ENCODE results near the gene ELK3. TPM values are rescaled to one million over a fixed set of nuclear protein-coding genes. Genes with fewer than 3 reads are reported as not detected.
A peak's percentile ranks its signal among the peaks of the same experiment; 100 is the strongest.

The ELK3 gene
- total RNA-seq (14.6 TPM), polyA plus RNA-seq (17.8 TPM)
- long read RNA-seq, donor 1, full-length matches to known transcripts = 3 of 3 reads
- long read RNA-seq, donor 1, partial matches to known transcripts = 0 of 3 reads
- long read RNA-seq, donor 1, other reads (novel, unspliced or antisense) = 0 of 3 reads
- long read RNA-seq, donor 2 = 0 reads
- long read RNA-seq, donor 3, full-length matches to known transcripts = 5 of 32 reads
- long read RNA-seq, donor 3, partial matches to known transcripts = 27 of 32 reads
- long read RNA-seq, donor 3, other reads (novel, unspliced or antisense) = 0 of 32 reads
- long read RNA-seq, donor 4, full-length matches to known transcripts = 3 of 11 reads
- long read RNA-seq, donor 4, partial matches to known transcripts = 8 of 11 reads
- long read RNA-seq, donor 4, other reads (novel, unspliced or antisense) = 0 of 11 reads
- long read RNA-seq, donor 5, full-length matches to known transcripts = 10 of 45 reads
- long read RNA-seq, donor 5, partial matches to known transcripts = 35 of 45 reads
- long read RNA-seq, donor 5, other reads (novel, unspliced or antisense) = 0 of 45 reads
- long read RNA-seq, donor 6, full-length matches to known transcripts = 8 of 18 reads
- long read RNA-seq, donor 6, partial matches to known transcripts = 10 of 18 reads
- long read RNA-seq, donor 6, other reads (novel, unspliced or antisense) = 0 of 18 reads
- long read RNA-seq, donor 7, full-length matches to known transcripts = 2 of 23 reads
- long read RNA-seq, donor 7, partial matches to known transcripts = 21 of 23 reads
- long read RNA-seq, donor 7, other reads (novel, unspliced or antisense) = 0 of 23 reads
- long read RNA-seq, donor 8, full-length matches to known transcripts = 2 of 12 reads
- long read RNA-seq, donor 8, partial matches to known transcripts = 10 of 12 reads
- long read RNA-seq, donor 8, other reads (novel, unspliced or antisense) = 0 of 12 reads
- long read RNA-seq, donor 9, full-length matches to known transcripts = 3 of 11 reads
- long read RNA-seq, donor 9, partial matches to known transcripts = 8 of 11 reads
- long read RNA-seq, donor 9, other reads (novel, unspliced or antisense) = 0 of 11 reads
- long read RNA-seq, donor 10, full-length matches to known transcripts = 3 of 15 reads
- long read RNA-seq, donor 10, partial matches to known transcripts = 12 of 15 reads
- long read RNA-seq, donor 10, other reads (novel, unspliced or antisense) = 0 of 15 reads

- Histone ChIP-seq H3K9me3 (ENCODE audit: control insufficient read depth in 2 of 2, insufficient read depth in 1 of 2, low read length in 1 of 2) (no peaks in the 10 kb centered on the region), H3K27ac (ENCODE audit: low read depth in 1 of 2, low read length in 1 of 2) (peak within 1 kb of the TSS; percentile 82 to 96), H3K27me3 (ENCODE audit: control insufficient read depth in 2 of 2, insufficient read depth in 1 of 2, low read length in 1 of 2) (peaks cover 0 to 9% of the 10 kb centered on the region in 2 donors), H3K36me3 (ENCODE audit: control insufficient read depth in 2 of 2, insufficient read depth in 2 of 2, low read length in 1 of 2) (no peaks in the 10 kb centered on the region), H3K4me3 (ENCODE audit: low read length in 2 of 2) (peak within 1 kb of the TSS; percentile 71 to 90), H3K4me1 (ENCODE audit: control insufficient read depth in 2 of 2, insufficient read depth in 2 of 2, low read length in 2 of 2) (peaks cover 6 to 18% of the 10 kb centered on the region in 2 donors)
- peak in 3 of 9 donors; percentile 63 to 80 (median 67) for DNase-seq (ENCODE audit: low read depth in 6 of 9, low spot score in 9 of 9)
- WGBS = 6% methylated on average over 75 of the region's 75 CpGs
Measured at GRCh38 chr12:96193725-96194575, at the start of gene ELK3. TSS of gene ELK3 (plus strand) at chr12:96194375.

- WGBS = 96% methylated on average over 2 of the region's 2 CpGs
- Histone ChIP-seq H3K4me1 (ENCODE audit: control insufficient read depth in 2 of 2, insufficient read depth in 2 of 2, low read length in 2 of 2) (peaks cover 9 to 15% of the 10 kb centered on the region in 2 donors), H3K36me3 (ENCODE audit: control insufficient read depth in 2 of 2, insufficient read depth in 2 of 2, low read length in 1 of 2) (no peaks in the 10 kb centered on the region), H3K9me3 (ENCODE audit: control insufficient read depth in 2 of 2, insufficient read depth in 1 of 2, low read length in 1 of 2) (no peaks in the 10 kb centered on the region), H3K27me3 (ENCODE audit: control insufficient read depth in 2 of 2, insufficient read depth in 1 of 2, low read length in 1 of 2) (no peaks in the 10 kb centered on the region), H3K4me3 (ENCODE audit: low read length in 2 of 2) (no peak overlapping the region), H3K27ac (ENCODE audit: low read depth in 1 of 2, low read length in 1 of 2) (no peak overlapping the region)
- no peak for DNase-seq (ENCODE audit: low read depth in 6 of 9, low spot score in 9 of 9)
Measured at GRCh38 chr12:96146747-96147146, 47.4 kb upstream of the ELK3 start.

GRCh38 chr12:96150442-96150841 is 43.7 kb upstream of the ELK3 start:
- DNase-seq (ENCODE audit: low read depth in 6 of 9, low spot score in 9 of 9) = no peak
- H3K27ac ChIP-seq (ENCODE audit: low read depth in 1 of 2, low read length in 1 of 2) = no peak overlapping the region
- peaks cover 0 to 3% of the 10 kb centered on the region in 2 donors for H3K9me3 ChIP-seq (ENCODE audit: control insufficient read depth in 2 of 2, insufficient read depth in 1 of 2, low read length in 1 of 2)
- H3K36me3 ChIP-seq (ENCODE audit: control insufficient read depth in 2 of 2, insufficient read depth in 2 of 2, low read length in 1 of 2) = no peaks in the 10 kb centered on the region
- H3K27me3 ChIP-seq (ENCODE audit: control insufficient read depth in 2 of 2, insufficient read depth in 1 of 2, low read length in 1 of 2) = no peaks in the 10 kb centered on the region
- WGBS = 92% methylated on average over 5 of the region's 5 CpGs
- H3K4me3 ChIP-seq (ENCODE audit: low read length in 2 of 2) = no peak overlapping the region
- H3K4me1 ChIP-seq (ENCODE audit: control insufficient read depth in 2 of 2, insufficient read depth in 2 of 2, low read length in 2 of 2) = no peaks in the 10 kb centered on the region

- H3K27ac ChIP-seq (ENCODE audit: low read depth in 1 of 2, low read length in 1 of 2) = no peak overlapping the region
- H3K9me3 ChIP-seq (ENCODE audit: control insufficient read depth in 2 of 2, insufficient read depth in 1 of 2, low read length in 1 of 2) = peaks cover 0 to 3% of the 10 kb centered on the region in 2 donors
- no peaks in the 10 kb centered on the region for H3K27me3 ChIP-seq (ENCODE audit: control insufficient read depth in 2 of 2, insufficient read depth in 1 of 2, low read length in 1 of 2)
- no peaks in the 10 kb centered on the region for H3K4me1 ChIP-seq (ENCODE audit: control insufficient read depth in 2 of 2, insufficient read depth in 2 of 2, low read length in 2 of 2)
- no peak for DNase-seq (ENCODE audit: low read depth in 6 of 9, low spot score in 9 of 9)
- no peaks in the 10 kb centered on the region for H3K36me3 ChIP-seq (ENCODE audit: control insufficient read depth in 2 of 2, insufficient read depth in 2 of 2, low read length in 1 of 2)
- H3K4me3 ChIP-seq (ENCODE audit: low read length in 2 of 2) = no peak overlapping the region
- whole genome bisulfite sequencing = 98% methylated on average over 11 of the region's 11 CpGs
Measured at GRCh38 chr12:96152164-96152563, 42.0 kb upstream of the ELK3 start.

- no peak for DNase-seq (ENCODE audit: low read depth in 6 of 9, low spot score in 9 of 9)
- H3K9me3 ChIP-seq (ENCODE audit: control insufficient read depth in 2 of 2, insufficient read depth in 1 of 2, low read length in 1 of 2) = peaks cover 0 to 3% of the 10 kb centered on the region in 2 donors
- no peaks in the 10 kb centered on the region for H3K27me3 ChIP-seq (ENCODE audit: control insufficient read depth in 2 of 2, insufficient read depth in 1 of 2, low read length in 1 of 2)
- H3K4me3 ChIP-seq (ENCODE audit: low read length in 2 of 2) = no peak overlapping the region
- H3K36me3 ChIP-seq (ENCODE audit: control insufficient read depth in 2 of 2, insufficient read depth in 2 of 2, low read length in 1 of 2) = no peaks in the 10 kb centered on the region
- WGBS = 97% methylated on average over 19 of the region's 19 CpGs
- no peaks in the 10 kb centered on the region for H3K4me1 ChIP-seq (ENCODE audit: control insufficient read depth in 2 of 2, insufficient read depth in 2 of 2, low read length in 2 of 2)
- no peak overlapping the region for H3K27ac ChIP-seq (ENCODE audit: low read depth in 1 of 2, low read length in 1 of 2)
Measured at GRCh38 chr12:96153131-96153725, 40.9 kb upstream of the ELK3 start.

- no peak overlapping the region for H3K27ac ChIP-seq (ENCODE audit: low read depth in 1 of 2, low read length in 1 of 2)
- H3K4me3 ChIP-seq (ENCODE audit: low read length in 2 of 2) = no peak overlapping the region
- peaks cover 0 to 3% of the 10 kb centered on the region in 2 donors for H3K9me3 ChIP-seq (ENCODE audit: control insufficient read depth in 2 of 2, insufficient read depth in 1 of 2, low read length in 1 of 2)
- H3K4me1 ChIP-seq (ENCODE audit: control insufficient read depth in 2 of 2, insufficient read depth in 2 of 2, low read length in 2 of 2) = no peaks in the 10 kb centered on the region
- H3K36me3 ChIP-seq (ENCODE audit: control insufficient read depth in 2 of 2, insufficient read depth in 2 of 2, low read length in 1 of 2) = no peaks in the 10 kb centered on the region
- H3K27me3 ChIP-seq (ENCODE audit: control insufficient read depth in 2 of 2, insufficient read depth in 1 of 2, low read length in 1 of 2) = no peaks in the 10 kb centered on the region
- no peak for DNase-seq (ENCODE audit: low read depth in 6 of 9, low spot score in 9 of 9)
- WGBS = 97% methylated on average over 3 of the region's 3 CpGs
Measured at GRCh38 chr12:96155181-96155580, 39.0 kb upstream of the ELK3 start.

GRCh38 chr12:96155781-96156180 is 38.4 kb upstream of the ELK3 start:
- 94% methylated on average over 7 of the region's 7 CpGs for WGBS
- no peaks in the 10 kb centered on the region for H3K27me3 ChIP-seq (ENCODE audit: control insufficient read depth in 2 of 2, insufficient read depth in 1 of 2, low read length in 1 of 2)
- DNase-seq (ENCODE audit: low read depth in 6 of 9, low spot score in 9 of 9) = no peak
- H3K4me3 ChIP-seq (ENCODE audit: low read length in 2 of 2) = no peak overlapping the region
- no peaks in the 10 kb centered on the region for H3K36me3 ChIP-seq (ENCODE audit: control insufficient read depth in 2 of 2, insufficient read depth in 2 of 2, low read length in 1 of 2)
- H3K9me3 ChIP-seq (ENCODE audit: control insufficient read depth in 2 of 2, insufficient read depth in 1 of 2, low read length in 1 of 2) = peaks cover 0 to 3% of the 10 kb centered on the region in 2 donors
- H3K27ac ChIP-seq (ENCODE audit: low read depth in 1 of 2, low read length in 1 of 2) = no peak overlapping the region
- no peaks in the 10 kb centered on the region for H3K4me1 ChIP-seq (ENCODE audit: control insufficient read depth in 2 of 2, insufficient read depth in 2 of 2, low read length in 2 of 2)

GRCh38 chr12:96156211-96156610 is 38.0 kb upstream of the ELK3 start:
- Histone ChIP-seq H3K4me3 (ENCODE audit: low read length in 2 of 2) (no peak overlapping the region), H3K27ac (ENCODE audit: low read depth in 1 of 2, low read length in 1 of 2) (no peak overlapping the region), H3K9me3 (ENCODE audit: control insufficient read depth in 2 of 2, insufficient read depth in 1 of 2, low read length in 1 of 2) (peaks cover 0 to 3% of the 10 kb centered on the region in 2 donors), H3K27me3 (ENCODE audit: control insufficient read depth in 2 of 2, insufficient read depth in 1 of 2, low read length in 1 of 2) (no peaks in the 10 kb centered on the region), H3K4me1 (ENCODE audit: control insufficient read depth in 2 of 2, insufficient read depth in 2 of 2, low read length in 2 of 2) (no peaks in the 10 kb centered on the region), H3K36me3 (ENCODE audit: control insufficient read depth in 2 of 2, insufficient read depth in 2 of 2, low read length in 1 of 2) (no peaks in the 10 kb centered on the region)
- WGBS = 97% methylated on average over 3 of the region's 3 CpGs
- no peak for DNase-seq (ENCODE audit: low read depth in 6 of 9, low spot score in 9 of 9)
